CD4-positive, alpha-beta T cell treated with Interferon gamma for 1 hour (primary cell): Measurements from ENCODE around the gene MRPS18A.
"Not testable (repeated sequence)": the region's sequence is repeated elsewhere in the genome, so short reads cannot be mapped to it uniquely, and the experiment has no call there.

Source experiments
- DNase-seq: peaks from one replicate; pipeline ENCODE4 v3.0.0-alpha.2; 2020

MRPS18A gene

GRCh38 chr6:43716099-43716498 lies 28.5 kb upstream of the MRPS18A start:
- no peak for DNase-seq

- DNase-seq = peak; percentile 67
Observed at GRCh38 chr6:43715056-43715788, 27.6 kb upstream of the MRPS18A start.

DNA sequence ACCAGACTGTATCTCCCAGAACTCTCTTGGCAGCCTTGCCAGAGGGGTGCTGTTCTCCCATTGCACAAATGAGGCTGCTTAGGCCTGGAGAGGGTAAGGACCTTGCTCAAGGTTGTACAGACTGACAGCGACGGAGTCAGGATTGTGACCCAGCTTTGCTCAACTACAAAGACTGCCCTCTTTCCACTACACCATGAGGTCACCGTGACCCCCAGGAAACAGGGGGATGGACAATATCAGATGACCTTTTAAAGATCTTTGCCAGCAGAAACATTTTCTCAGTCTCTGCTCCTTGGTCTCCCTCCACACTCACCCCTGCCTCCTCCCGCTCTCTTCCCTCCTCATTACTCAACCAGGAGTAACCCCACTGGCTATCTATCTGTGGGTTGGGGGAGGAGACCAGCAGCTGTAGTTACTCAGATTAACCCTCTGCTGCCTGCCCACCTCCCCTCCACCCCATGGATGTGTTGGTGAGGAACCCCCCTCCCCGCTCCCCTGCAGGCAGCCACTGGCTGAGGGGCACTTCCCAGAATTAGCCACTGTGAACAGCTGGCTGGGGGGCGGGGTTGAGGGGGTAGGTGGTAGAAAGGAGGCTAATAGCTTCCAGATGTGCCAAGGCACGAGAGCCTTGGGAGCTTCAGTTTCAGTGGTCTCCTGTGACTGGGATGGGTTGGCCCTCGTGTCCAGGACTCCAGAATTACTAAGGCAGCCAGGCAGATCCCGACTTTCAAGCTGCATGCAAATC lies 26.9 kb upstream of the MRPS18A start:
- DNase-seq = no peak

GRCh38 chr6:43713643-43714310 lies 26.2 kb upstream of the MRPS18A start:
- DNase-seq = no peak

- no peak for DNase-seq
Observed at GRCh38 chr6:43712579-43712978, 25.0 kb upstream of the MRPS18A start.

- DNase-seq = no peak
Observed at GRCh38 chr6:43710576-43710975, 23.0 kb upstream of the MRPS18A start.

- DNase-seq = no peak
Observed at GRCh38 chr6:43709654-43710303, 22.2 kb upstream of the MRPS18A start.

DNA sequence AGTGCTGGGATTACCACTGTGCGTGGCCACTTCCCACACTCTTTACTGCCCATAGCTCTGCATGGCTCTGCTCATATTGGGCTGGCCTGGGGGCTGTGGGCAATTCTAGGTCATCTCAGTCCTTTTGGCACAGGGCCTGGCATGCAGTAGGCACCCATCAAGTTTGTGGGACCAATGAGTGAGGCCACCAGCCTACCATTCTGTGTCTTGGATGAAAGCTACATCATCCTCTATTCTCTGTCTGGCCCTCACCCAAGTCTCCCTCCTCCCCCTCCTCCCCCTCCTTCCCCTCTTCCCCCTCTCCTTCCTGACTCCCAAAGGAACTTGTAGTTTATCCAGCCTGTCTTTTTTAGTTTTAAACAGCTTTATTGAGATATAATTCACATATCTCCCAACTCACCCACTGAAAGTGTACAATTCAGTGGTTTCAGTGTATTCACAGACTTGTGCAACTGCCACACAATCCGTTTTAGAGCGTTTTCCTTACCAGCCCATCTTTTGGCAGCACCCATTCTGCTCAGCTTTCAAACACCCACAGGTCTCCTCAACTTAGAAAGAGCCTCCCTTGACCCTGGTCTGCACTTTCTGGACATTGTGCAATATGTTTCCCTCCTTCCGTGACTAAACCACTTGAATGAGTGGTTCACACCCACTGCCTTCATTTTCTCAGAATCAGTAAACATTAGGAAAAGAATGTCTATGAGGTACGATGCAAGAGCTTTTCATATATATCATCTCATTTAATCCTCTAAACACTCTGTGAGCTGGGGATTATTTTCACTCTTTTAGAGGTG lies 21.5 kb upstream of the MRPS18A start:
- DNase-seq = no peak

DNA sequence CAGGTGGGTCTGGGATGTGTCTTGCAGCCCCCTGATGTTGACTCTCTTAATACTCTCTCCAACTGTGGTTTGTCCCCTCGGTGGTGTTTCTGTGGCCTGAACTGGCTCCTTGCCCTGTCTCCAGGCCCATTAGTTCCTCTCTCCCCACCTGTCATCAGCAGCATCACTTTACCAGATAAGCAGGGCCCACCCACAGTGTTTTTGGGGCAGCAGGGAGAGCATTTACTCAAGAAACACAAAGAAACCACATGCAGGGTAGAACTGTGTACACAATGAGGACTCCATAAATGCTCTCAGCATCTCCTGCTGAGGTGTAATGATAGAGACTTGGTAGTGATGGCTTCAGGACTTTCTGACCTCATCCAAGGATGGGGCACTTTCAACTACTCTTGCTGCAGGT lies 20.2 kb upstream of the MRPS18A start:
- no peak for DNase-seq

DNA sequence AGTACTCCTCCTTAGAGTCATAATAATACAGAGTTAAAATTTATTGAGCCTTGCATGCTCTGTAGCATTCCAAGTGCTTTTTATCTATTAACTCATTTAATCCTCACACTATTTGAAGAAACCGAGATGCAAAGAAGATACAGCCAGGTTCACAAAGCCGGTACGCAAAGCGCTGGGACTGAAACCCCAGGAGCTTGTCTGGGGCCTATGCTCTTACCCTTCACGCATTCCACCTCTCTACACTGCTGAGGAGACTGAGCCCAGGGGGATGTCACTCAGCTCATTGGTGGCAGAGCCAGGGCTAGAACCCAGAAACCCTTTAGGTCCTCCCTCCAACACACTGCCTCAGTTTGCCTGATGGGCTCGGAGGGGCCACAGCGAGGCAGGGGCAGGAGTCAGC lies 19.7 kb upstream of the MRPS18A start:
- no peak for DNase-seq

DNA sequence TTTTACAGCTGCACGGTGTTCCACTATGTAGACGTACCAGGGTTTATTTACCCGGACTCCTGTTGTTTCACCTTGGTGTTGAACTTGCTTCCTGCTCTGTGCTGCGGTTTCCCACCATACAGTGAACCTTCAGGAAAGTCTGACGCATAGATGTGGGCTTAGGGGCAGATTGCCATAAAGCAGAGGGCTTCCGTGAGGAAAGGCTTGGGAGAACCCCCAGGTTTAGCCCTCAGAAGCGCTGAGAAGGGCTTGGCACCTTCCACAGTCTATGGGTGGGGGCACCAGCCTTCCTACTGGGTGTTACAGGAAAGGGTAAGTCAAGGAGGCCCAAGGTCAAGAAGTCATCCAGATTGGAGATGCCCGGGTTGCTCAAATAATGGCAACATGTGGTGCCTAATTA lies 19.2 kb upstream of the MRPS18A start:
- no peak for DNase-seq

GRCh38 chr6:43705996-43706395 lies 18.4 kb upstream of the MRPS18A start:
- peak; percentile 12 for DNase-seq

GRCh38 chr6:43703512-43704429 lies 16.2 kb upstream of the MRPS18A start:
- peak; percentile 16 for DNase-seq

GRCh38 chr6:43702534-43703440 lies 15.2 kb upstream of the MRPS18A start:
- DNase-seq = peak; percentile 70

- DNase-seq = no peak
Observed at GRCh38 chr6:43702171-43702533, 14.6 kb upstream of the MRPS18A start.

DNA sequence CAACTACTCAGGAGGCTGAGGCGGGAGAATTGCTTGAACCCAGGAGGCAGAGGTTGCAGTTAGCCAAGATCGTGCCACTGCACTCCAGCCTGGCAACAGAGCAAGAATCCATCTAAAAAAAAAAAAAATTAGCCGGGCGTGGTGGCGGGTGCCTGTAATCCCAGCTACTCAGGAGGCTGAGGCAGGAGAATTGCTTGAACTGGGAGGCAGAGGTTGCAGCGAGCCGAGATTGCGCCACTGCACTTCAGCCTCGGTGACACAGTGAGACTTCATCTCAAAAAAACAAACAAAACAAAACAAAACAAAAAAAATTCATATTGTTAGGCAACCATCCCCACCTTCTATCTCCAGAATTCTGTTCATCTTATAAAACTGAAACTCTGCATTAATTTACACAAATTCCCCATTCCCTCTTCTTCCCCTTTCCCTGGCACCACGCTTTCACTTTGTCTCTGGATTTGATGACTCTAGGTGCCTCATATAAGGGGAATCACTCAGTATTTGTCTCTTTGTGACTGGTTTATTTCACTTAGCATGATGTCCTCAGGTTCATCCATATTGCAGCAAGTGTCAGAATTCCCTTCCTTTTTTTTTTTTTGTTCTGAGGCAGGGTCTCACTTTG lies 13.5 kb upstream of the MRPS18A start:
- DNase-seq = not testable (repeated sequence)

- DNase-seq = no peak
Observed at GRCh38 chr6:43699564-43700186, 12.1 kb upstream of the MRPS18A start.

DNA sequence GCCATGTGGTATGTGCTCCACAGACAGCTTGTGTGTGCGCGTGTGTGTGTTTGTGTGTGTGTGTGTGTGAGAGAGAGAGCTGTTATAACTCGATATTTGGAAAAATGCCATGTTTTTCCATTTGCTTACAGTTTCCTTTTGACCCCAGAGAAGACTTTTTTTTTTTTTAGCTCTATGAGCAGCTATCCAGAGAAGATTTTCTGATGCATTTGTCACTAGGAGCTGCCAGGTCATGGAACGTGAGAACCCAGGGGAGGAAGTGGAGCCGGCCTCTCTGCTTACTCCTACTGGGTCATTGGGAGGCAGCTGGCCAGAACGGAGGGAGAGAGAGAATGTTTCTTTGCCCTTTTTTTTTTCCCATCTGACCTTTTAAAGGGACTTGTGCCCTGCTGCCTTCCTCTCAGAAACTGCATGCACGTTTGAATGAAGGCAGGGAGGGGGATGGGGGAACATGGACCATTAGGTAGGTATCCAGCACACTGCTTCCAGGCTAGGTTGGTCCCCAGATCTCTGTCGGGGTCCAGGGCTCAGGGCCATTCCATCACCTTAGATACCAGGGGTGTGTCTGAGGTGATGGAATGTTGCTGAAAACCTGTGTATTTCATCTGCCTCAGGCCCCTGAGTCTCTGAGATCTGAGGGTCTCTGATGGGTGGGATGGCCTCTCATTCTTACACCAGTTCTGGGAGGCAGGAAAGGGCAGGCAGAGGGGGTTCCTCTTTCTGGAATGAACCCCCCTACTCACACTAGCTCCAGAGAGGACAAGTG lies 11.2 kb upstream of the MRPS18A start:
- no peak for DNase-seq

DNA sequence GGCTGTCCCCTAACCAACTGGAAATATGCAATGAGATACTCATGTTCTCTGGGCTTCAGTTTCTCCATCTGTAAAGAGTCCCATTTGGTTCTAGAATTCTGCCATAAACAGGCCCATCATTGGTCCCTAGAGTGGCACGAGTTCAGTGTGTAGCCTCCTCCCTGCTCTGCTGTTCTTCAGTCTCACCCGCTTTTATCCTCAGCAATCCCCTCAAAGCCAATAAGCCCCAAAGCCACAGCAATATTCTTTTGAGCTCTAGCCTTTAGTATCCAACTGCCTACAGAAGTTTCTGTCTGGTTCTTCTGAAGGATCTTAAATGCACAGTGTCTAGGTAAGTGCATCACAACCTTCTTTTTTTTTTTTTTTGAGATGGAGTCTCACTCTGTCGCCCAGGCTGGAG lies 9.8 kb upstream of the MRPS18A start:
- DNase-seq = no peak
